ENCODE data around the gene PSMA2.
"Not testable (repeated sequence)": the region's sequence is repeated elsewhere in the genome, so short reads cannot be mapped to it uniquely, and the experiment has no call there.

PSMA2 gene

DNA sequence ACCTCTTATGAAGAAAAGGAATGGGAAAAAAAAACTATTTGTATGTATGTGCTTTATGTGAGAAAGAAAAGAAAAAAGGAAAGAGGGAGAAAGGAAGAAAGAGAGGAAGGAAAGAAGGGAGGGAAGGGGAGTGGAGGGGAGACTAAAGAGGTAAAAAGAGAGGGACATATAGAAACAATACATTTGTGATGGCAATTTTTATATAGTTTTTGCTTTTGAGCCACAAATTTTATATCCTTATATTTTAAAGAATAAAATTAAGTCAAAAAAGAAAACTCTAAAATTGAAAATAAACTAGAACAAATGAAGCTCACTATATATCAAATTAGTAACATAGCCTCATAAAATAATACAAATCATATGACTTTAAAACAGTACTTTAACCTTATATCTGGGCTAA lies 31.1 kb downstream of the PSMA2 start:
- DNase-seq = no peak

DNA sequence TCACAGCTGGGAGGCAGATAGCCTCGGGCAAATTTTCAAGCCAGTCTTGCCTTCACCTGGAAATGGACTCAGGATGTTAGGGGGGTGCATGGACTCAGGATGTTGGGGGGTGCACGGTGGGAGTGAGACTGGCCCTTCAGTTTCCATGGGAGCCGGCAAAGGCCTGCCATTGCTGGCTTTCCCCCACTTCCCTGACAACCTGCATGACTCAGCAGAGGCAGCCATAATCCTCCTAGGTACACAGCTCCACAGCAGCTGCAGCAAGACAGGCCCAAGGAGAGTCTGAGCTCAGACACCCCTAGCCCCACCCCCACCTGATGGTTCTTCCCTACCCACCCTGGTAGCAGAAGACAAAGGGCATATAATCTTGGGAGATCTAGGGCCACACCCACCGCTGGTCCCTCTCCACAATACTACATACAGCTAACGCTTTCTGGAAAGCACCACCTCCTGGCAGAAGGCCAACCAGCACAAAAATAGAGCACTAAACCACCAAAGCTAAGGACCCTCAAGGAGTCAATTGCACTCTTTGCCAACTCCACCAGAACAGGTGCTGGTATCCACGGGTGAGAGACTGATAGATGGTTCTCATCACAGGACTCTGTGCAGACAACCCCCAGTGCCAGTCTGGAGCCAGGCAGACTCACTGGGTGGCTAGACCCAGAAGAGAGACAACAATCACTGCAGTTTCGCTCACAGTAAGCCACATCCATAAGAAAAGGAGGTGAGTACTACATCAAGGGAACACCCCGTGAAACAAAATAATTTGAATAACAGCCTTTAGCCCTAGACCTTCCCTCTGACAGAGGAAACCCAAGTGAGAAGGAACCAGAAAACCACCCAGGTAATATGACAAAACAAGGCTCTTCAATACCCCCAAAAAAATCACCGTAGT lies 38.4 kb downstream of the PSMA2 start:
- DNase-seq = no peak

DNA sequence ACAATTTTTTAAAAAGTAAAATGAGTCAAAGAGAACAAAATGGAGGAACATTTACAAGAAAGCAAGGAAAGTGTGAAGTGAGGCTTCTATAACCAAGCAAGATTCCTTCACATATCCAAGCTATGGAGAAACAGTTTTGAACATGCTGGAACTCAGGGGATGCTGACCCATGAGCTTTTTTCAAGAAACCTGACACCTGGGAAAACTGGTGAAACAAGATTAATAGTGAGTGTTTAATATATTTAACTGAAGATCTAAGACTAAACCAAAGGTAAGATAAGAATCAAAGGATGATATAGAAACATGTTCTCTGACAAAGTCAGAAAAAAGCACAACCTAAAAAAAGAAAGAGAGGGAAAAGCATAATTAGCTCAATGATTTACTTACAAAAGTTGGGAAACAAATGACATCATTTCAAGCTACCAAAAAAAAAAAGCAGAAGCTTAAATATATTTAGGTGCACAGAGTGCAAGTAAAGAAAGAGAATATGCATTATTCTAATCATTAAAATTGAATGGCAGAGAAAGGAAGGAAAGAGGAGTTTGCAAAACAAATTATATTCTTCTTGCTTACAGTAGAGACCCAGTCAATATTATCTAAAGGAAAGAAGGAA lies 45.0 kb downstream of the PSMA2 start:
- no peak for DNase-seq

DNA sequence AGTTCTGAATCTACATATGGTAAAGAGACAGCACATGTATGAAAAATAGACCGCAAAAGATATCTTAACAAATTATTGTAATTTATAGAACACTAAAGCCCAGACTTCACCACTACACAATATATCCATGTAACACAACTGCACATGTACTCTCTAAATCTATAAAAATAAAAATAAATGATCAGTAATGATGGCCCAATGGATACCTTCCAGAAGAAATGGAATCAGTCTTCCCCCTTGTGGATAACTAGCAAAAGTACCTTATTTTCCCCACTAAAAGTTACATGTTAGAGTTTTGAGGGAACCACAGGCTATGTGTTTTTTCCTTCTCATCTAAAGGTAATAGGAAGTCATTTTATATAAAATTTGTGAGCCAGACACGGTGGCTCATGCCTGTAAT lies 45.8 kb downstream of the PSMA2 start:
- no peak for DNase-seq

DNA sequence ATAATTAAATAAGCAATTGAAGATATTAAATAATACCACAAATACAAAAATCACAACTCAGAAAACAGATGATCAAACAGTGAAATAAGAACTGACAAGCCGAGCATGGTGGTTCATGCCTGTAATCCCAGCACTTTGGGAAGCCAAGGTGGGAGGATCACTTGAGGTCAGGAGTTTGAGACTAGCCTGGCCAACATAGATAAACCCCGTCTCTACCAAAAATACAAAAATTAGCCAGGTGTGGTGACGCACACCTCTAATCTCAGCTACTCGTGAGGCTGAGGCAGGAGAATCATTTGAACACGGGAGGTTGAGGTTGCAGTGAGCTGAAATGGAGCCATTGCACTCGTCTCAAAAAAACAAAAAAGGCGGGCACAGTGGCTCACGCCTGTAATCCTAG lies 46.8 kb downstream of the PSMA2 start:
- not testable (repeated sequence) for DNase-seq

GRCh38 chr7:42883950-42884349 lies 48.0 kb downstream of the PSMA2 start:
- DNase-seq = no peak

DNA sequence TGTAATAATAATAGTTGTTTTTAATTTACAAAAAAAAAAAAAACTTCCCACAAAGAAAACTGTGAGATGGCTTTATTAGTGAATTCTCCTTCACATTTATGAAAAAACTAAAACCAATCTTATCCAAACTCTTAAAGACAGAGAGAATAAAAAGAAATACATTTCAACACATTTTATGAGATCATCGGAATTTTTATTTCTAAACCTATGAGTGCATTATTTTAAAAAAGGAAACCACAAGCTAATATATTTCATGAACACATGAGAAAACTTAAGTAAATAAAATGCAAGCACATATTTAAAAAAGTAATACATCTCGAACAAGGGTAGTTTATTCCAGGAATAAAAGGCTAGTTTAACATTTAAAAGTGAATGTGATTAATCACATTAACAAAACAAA lies 51.6 kb downstream of the PSMA2 start:
- no peak for DNase-seq

DNA sequence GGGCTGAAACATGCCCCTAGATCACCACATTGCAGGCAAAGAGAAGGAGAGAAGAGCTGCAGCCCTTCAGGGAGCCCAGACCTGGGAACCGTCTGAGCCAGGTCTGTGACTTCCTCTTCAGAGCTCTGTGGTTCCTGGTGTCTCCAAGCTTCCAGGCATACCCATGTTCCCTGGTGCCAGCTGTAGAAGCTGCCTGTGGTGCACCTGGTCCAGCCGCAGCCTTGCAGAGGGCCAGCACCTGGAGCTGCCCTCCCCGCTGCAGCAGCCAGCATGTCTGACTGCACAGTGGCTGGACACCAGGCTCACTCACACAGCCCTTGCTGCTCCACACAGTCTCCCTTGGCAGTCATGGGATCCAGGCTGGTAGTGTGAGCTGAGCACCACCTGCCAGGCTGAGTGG lies 53.7 kb downstream of the PSMA2 start:
- DNase-seq = no peak

DNA sequence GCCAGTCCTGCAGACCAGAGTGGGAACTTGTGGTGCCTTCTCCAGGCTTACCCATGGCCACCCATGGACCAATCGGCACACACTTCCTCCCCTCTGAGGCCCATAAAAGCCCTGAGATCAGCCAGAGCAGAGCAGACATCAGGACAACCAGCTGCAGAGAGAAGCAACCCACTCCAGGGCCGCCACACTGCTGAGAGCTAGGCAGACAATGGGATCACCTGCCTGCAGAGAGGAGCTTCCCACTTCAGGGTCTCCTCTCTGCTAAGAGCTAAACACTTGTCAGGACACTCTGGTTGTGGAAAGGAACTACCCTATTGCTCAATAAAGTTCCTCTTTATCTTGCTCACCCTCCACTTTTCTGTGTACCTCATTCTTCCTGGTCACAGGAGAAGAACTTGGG lies 54.1 kb downstream of the PSMA2 start:
- DNase-seq = no peak

- no peak for DNase-seq
Observed at GRCh38 chr7:42876182-42877068, 55.5 kb downstream of the PSMA2 start.

DNA sequence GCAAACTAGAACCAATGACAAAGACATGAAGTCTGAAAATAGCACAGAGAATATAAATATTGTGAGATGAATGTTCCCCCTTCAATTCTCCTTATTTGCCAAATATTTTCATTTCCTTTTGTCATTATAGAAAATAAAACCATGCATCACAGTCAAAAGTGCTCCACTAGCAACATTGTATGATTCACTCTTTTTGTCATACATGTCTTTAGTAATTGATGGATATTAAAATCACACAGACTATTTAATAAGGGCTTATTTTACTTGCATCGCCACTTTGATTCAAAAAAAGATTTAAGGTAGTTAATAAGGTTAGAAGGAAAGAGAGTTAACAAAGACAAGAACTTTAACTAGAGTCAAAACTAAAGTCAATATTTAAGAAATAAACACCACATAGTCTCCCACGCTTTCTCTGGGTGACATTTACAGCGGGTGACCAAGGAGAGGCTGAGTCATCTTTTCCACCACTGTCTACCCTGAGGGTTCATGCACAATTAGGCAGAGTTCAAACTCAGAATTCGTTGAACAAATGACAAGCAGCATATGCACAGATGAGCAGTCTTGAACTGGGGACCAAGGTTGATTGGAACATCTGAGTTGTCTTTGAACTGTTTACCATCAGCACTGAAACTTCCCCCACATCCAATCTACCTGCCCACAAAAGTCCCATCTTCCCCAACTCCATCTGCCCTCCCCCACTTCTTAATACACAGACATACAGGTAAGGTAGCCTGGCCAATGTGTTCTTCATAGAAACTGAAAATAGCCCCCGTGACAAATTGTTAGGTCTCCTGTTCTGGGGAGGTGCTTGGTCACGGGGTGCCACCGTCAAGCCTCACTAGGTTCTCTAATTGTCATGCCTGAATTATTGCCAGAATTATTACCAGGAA lies 62.6 kb downstream of the PSMA2 start:
- DNase-seq = no peak

DNA sequence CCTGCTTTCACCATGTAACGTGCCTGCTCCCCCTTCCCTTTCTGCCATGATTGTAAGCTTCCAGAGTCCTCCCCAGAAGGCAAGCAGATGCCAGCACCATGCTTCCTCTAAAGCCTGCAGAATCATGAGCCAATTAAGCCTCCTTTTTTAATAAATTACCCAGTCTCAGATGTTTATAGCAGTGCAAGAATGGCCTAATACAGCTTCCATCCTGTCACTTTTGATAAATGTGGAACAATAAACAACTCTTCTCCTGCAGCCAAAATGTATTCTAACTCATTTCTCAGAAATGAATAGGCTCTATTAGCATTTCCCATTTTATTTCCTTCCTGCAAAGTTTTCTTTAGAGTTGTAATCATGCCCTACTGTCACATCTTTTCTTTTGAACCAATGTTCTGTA lies 63.5 kb downstream of the PSMA2 start:
- no peak for DNase-seq
